SK-N-SH (cell line): ENCODE measurements around the gene DOCK10. TPM values are rescaled to one million over a fixed set of nuclear protein-coding genes. Genes with fewer than 3 reads are reported as not detected.

Source experiments
- polyA plus RNA-seq, 3 experiments: library from polyadenylated mRNA; depleted of rRNA; stranded (reverse); fragments of >200 nt; gene quantifications; 2 replicates each; pipeline ENCODE4 v1.2.3, GENCODE V29; 2012
- small RNA-seq, 7 experiments: library from RNA; depleted of rRNA; stranded (forward); fragments of <200 nt; gene quantifications; one replicate each; pipeline ENCODE3, GENCODE V24; 2012

Gene DOCK10
- polyA plus RNA-seq, 1 of the 3 experiments (the other 2 are of a cell fraction) = 24.1 TPM

Small RNAs within 50 kb of the gene (small RNA-seq; reads per million reads assigned to genes)
- 0 to 1.3 (median 0) reads per million in 7 experiments for gene MIR4439
